G401.6 (cell line): ENCODE data around the gene NOL4L.

Experiments
- FAIRE-seq: peaks from 2 replicates; lab custom pipeline; 2012; peaks lifted over from hg19 to GRCh38; lab: Jason Lieb, UNC

The NOL4L gene

GRCh38 chr20:32455171-32455900 is 129.8 kb downstream of the NOL4L start:
- no peak for FAIRE-seq

GRCh38 chr20:32454164-32455145 is 130.7 kb downstream of the NOL4L start:
- FAIRE-seq = no peak

- no peak for FAIRE-seq
Measured at GRCh38 chr20:32453467-32454163, 131.5 kb downstream of the NOL4L start.

DNA sequence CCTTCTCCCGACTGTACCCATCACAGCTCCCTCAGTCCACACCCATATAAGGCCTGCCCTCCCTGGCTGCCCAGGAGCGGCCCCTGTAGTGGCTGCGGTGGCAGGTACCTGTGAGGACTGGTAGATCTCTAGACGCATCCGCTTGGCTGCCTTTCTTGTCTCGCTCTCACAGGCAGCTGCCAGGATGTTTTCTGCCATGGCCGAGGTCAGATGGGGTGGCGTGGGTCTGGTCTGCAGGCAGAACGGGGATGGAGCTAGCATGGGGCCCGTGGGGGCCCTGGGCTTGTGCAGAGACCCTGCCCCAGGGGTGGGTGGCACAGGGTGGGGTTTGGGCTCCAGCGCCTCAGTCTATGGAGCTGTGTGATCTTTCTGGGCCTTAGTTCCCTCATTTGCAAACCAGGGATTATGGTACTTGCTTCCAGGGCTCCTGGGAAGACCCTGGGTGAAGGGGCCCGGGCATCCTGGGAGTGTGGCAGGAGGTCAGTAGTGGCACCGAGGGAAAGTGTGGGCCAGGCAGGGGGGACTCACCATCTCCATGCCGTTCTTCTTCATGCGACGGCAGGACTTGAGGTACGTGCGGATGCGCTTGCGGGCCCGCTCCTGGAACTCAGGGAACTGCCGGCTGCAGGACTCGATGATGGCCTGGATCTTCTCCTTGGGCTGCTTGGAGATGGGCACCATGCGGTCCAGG is 132.2 kb downstream of the NOL4L start:
- no peak for FAIRE-seq

DNA sequence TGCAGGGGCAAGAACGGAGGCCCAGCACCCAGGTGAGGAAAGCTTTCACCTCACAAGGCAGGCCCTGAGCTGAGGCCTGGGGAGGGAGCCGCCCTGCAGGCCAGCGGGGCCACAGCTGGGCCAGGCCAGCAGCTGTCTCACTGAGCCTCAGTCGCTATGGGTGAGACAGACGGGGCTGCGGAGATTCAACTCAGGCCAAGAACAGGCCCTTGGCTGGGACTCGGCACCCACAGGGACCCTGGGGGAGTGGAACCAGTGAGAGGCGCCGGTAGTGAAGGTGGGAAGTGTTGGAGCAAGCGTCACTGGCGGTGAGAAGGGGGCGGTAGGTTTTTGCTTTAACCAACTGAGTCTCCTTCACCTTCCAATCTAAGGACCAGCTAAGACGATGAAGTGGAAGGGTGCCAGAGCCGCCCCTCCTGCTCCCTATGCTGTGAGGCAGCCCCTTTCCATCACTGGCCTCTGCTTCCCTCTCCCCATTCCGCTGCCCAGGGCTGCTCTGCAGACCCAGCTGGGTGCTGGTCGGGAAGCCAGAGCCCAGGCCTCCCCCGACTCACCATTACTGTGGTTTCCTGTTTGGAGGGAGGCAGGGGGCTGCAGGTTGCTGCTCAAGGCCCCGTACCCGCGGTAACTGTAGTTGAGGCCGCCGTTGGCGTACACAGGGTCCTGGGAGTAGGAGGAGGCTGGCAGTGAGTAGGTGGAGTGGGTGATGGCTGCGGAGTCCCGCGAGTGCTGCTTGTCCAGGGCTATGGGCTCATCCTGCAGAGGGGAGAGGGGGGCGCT is 133.3 kb downstream of the NOL4L start:
- FAIRE-seq = no peak

DNA sequence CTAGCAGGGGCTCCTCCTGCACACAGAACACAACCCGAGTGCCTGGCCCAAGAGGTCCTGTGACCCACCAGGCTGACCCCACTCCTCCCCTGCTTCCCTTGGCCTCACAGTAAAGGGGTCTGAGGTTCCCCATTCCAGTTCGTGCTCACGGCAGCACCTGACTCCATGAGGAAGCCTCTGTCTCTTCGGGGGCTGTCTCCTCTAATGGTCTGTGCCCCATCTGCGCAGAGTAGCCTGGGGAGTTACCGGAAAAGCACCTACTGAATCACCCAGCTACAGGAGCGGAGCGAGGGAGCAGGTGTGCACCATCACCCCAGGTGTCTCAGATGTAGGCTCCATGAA is 133.8 kb downstream of the NOL4L start:
- FAIRE-seq = no peak

DNA sequence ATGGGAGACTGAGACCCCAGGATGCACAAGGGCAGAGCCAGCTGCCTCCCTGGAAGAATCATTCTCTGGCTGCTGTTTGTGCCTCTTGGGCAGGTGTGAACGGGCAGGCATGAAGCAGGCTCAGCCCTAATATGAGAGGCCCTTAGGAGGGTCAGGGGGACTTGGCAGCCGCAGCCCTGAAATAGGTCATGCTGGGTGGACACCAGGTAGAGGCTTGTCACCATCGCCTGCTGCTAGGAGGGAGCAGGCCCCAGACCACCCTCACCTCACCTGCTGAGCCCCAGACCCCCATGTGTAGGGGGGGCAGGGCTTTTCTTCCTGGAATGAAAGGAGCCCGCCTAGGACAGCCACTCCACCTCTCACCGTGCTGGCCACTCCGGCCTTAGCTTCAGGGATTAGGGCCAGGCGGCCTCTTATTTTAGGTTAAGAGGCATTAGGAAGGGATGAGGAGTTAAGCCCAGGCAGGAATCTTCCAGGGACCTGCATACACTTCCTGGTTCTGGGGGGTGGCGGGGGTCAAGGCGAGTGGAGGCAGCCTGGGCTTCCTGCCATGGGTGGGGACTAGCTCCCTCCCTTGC is 134.6 kb downstream of the NOL4L start:
- FAIRE-seq = no peak

DNA sequence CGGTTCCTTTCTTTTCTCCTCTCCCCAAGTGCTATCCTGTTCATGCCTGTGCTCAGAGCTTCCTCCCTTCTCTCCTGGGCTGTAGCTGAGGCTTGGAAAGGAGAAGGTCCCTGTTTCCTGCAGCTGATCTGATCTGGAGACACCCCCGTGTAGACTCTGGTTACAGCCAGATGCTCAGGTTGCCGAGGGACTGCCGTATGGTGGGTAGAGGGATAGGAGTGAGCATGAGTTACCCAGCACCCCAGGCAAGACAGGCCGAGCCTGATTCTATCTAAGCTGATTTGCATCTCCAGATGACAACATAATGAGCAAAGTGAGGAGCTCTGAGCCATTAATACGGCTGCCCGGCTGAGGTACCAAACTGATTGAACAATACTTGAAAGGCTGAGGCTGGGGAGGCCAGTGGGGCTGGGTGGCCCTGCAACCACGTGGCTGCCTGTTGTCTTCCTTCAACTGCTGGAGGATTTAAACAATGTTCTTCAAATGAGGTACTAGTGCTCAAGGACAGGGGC is 135.2 kb downstream of the NOL4L start:
- FAIRE-seq = no peak

- FAIRE-seq = no peak
Measured at GRCh38 chr20:32449057-32449889, 135.9 kb downstream of the NOL4L start.

DNA sequence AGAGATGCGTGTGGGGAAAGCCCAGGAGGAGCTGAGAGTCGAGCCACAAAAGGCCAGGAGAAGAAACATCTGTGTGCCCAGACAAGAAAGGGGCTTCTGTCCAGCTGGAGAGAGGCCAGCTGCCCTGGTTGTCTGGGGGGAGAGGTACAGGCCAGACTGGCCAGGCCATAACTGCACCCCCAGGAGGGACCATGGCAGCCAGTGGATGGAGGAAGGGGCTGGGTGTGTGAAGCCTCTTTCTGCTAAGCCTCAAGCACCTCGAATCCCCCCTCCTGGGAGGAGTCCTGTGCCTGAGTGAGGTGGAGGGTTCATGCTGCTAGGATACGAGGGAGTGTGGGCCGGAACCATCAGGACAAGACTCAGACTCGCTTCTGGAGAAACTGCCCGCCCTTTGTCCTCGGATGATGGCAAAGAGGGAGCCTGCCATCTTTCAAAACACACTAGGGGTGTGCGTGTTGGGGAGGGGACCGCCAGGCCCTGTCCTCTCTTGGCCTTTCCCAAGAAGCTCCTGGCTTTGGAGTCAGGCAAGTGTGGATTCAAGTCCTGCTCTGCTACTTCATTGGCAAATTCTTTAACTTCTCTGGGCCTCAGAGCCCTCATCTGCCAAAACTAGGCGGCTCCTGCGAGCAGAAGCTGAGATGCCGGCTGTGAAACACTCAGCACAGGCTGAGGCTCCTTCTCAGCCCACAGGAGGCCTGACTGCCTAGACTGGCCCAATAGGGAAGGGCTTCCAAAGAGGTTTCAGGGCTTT is 136.7 kb downstream of the NOL4L start:
- FAIRE-seq = no peak

- FAIRE-seq = no peak
Measured at GRCh38 chr20:32447136-32448027, 137.8 kb downstream of the NOL4L start.

DNA sequence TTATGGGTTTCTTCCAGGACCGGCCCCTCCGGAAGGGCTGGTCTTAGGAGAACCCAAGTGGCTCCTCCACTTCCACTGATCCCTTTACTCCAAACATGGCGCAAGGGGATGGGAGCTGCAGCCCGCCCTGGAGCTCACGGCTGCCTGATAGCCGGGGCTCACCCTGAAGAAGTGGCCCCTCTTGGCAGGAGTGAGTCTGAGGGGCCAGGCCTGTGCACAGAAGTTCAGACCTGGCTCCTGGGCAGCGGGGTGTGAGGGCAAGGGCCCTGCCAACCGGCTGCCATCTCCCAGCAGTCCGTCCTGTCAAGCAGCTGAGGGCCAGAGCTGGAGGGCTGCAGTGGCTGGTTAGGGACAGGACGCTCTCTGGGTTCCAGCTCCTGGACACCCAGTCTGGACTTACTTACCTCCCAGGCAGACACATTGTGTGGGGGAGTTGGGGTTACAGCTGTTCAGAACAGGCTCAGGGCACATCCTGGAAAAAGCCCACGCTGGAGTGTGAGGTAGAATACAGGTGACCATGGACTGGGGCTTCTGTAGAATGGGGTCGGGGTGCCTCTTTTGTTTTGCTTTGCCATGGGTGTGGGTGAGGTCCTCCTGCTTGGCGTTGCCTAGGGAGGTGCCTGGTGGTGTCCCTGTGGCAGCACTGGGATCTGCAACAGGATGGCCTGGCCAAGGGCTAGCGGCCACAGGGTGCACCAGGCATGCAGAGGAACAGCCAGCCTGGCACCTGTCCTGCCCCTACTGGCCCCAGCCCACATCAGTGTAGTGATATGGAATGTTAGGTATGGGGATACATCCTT is 138.6 kb downstream of the NOL4L start:
- no peak for FAIRE-seq

DNA sequence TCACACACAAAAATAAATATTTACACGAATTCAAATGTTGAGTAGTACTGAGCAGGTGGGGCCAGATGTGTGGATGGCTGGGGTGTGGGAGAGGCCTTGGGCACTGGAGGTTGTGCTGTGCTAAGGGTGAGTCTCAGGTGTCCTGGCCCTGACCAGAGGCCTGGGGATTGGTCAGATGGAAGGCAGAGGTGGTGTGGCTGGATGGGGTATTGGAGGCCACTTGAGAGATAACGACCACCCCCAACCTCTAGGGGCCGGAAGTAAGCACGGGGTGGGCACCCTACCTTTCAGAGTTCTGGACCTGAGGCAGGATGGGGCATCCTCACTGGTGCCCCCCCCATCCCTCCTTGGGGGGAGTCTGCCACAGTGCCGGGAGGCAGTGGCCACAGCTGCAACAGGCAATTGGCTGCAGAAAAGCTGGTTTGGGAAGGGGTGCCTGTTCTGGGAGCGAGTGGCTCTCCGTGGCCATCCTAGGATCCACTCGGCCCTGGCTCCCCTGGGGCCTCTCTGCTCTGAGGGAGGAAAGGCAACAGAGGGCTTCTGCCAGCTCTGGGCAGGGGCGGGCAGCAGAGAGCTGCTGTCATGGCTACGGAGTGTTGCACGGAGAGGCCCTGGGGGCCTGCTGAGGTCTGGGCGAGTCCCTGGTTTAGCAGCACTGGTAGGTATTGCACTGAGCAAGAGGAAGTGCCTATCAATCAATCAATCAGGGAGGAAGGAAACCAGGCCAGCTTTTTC is 139.4 kb downstream of the NOL4L start:
- FAIRE-seq = no peak

- no peak for FAIRE-seq
Measured at GRCh38 chr20:32444474-32445220, 140.5 kb downstream of the NOL4L start.

- FAIRE-seq = no peak
Measured at GRCh38 chr20:32443386-32443974, 141.7 kb downstream of the NOL4L start.
